Measurements from ENCODE around the gene EFCAB12.

DNA sequence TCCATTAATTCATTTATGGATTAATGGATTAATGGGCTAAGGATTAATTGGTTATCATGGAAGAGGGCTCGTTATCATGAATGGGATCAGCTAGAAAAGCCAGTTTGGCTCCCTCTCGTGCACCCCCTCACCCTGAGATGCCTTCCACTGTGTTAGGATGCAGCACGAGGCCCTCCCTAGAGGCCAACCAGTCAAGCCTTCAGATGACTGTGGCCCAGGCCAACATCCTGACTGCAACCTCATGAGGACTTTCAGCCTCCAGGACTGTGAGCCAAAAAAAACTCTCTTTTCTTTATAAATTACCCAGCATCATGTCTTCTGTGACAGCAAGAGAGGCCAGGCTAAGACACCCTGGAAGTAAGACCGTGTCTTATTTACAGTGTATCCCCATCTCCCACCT is 9.0 kb downstream of the EFCAB12 start:
- no peak for TF ChIP-seq SUZ12 (IDR thresholded peaks at IDR 0.05; ENCODE audit: extremely low read depth, insufficient read depth, insufficient read length)
- no peak for TF ChIP-seq ZNF274 (IDR thresholded peaks at IDR 0.05; ENCODE audit: low read depth, low read length)
